ENCODE measurements around the gene KCNIP4. TPM values are rescaled to one million over a fixed set of nuclear protein-coding genes. Genes with fewer than 3 reads are reported as not detected.
A peak's percentile ranks its signal among the peaks of the same experiment; 100 is the strongest.

KCNIP4 gene
- total and polyA plus RNA-seq, 8 donors = 0.05 TPM; not detected in 7

DNA sequence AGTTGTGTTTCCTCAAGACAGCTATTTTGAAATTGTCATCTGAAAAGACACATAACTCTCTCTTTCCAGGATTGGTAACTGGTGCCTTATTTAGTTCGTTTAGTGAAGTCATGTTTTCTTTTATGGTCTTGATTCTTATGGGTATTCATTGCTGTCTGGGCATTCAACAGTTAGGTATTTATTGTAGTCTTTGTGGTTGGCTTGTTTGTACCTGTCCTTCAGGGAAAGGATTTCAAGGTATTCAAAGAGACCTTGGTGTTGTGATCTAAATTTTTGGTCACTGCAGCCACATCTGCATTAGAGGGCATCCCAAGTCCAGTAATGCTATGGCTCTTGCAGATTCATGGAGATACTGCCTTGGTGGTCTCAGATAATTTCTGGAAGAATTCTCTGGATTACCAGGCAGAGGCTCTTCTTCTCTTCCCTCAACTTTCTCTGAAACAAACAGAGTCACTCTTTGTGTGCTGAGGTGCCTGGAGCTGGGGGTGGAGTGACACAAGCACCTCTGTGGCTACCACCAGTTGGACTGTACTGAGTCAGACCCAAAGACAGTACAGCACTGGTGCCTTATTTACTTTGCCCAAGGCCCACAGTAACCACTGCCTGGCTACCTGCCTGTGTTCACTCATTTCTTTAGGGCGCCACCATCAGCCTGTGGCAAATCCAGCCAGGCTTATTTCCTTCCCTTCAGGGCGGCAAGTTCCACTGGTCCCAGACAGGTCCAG lies 620.4 kb downstream of the KCNIP4 start:
- TF ChIP-seq, protein P1, sequence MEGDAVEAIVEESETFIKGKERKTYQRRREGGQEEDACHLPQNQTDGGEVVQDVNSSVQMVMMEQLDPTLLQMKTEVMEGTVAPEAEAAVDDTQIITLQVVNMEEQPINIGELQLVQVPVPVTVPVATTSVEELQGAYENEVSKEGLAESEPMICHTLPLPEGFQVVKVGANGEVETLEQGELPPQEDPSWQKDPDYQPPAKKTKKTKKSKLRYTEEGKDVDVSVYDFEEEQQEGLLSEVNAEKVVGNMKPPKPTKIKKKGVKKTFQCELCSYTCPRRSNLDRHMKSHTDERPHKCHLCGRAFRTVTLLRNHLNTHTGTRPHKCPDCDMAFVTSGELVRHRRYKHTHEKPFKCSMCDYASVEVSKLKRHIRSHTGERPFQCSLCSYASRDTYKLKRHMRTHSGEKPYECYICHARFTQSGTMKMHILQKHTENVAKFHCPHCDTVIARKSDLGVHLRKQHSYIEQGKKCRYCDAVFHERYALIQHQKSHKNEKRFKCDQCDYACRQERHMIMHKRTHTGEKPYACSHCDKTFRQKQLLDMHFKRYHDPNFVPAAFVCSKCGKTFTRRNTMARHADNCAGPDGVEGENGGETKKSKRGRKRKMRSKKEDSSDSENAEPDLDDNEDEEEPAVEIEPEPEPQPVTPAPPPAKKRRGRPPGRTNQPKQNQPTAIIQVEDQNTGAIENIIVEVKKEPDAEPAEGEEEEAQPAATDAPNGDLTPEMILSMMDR (IDR thresholded peaks at IDR 0.05) = no peak
- H3K27me3 ChIP-seq = no peaks in the 10 kb centered on the region
- no peak for DNase-seq
- no peak for FAIRE-seq
- intact Hi-C loops (cut with DNase I) = no loop called here
- H3K4me3 ChIP-seq = no peak overlapping the region
- H3K27ac ChIP-seq = no peak overlapping the region
- H3K4me1 ChIP-seq = no peaks in the 10 kb centered on the region
- 66 to 77% methylated on average over 3 of the region's 3 CpGs for WGBS, 2 donors
- no peaks in the 10 kb centered on the region for H3K9me3 ChIP-seq
- no peak for ATAC-seq
- H3K36me3 ChIP-seq = no peaks in the 10 kb centered on the region

DNA sequence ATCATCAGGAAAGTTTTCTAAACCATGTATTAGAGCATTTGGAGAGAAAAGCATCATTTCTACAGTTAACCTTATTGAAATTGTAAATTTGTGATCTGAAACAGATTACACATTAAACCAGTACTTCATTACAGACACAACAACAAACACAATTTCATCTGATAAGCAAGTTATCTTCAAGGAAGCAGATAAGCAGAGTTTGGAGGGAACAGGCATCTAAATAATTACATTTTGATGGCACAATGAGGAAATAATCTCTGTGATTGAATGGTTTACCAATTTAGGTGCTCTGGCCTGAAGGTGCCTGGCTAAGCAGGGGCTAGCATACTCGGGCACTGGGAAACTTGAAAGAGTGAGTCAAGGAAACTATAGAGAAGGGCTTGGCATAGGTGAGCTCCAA lies 628.5 kb downstream of the KCNIP4 start:
- no peaks in the 10 kb centered on the region for H3K27me3 ChIP-seq
- TF ChIP-seq, protein P1 (IDR thresholded peaks at IDR 0.05) = no peak
- 20 to 26% methylated on average over 1 of the region's 1 CpG for WGBS, 2 donors
- ATAC-seq (no peak), DNase-seq (no peak), FAIRE-seq (no peak)
- no peaks in the 10 kb centered on the region for H3K9me3 ChIP-seq
- no peaks in the 10 kb centered on the region for H3K36me3 ChIP-seq
- H3K4me3 ChIP-seq = no peak overlapping the region
- no peak overlapping the region for H3K27ac ChIP-seq
- no peaks in the 10 kb centered on the region for H3K4me1 ChIP-seq
- intact Hi-C loops (cut with DNase I) = no loop called here

DNA sequence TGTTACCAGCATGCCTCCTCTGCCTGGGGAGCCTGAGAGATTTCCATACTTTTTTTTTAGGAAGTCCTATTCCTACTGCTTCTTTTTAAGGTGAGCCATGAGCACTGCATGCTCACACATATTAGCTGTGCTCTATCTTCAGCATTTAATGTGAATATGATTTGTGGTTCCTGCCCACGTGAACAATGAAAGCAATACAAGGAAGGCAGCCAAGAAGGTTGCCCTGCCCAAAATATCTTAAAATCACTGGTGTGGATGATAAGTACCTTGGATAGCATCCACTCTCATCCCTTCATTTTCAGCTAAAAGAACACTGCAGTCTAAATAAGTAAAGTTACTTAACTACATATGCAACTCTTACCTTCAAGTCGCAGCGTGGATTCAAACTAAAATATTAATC lies 640.9 kb downstream of the KCNIP4 start:
- DNase-seq = no peak
- H3K27ac ChIP-seq = no peak overlapping the region

DNA sequence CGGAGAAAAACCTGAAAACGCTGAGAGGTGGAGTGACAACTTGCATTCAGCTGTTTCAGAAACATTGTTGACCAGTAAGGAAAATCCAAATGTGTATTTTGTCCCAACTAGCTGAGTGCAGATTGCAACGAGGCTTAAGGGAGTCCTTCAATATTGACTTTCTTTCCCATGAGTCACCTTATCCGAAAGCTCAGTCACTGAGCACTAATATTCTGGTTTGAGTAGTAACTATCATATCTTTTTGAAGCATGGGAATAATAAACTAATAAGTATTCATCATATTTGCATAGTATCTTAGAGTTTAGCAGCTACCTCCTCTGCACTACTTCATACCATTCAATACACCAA lies 644.1 kb downstream of the KCNIP4 start:
- no peak overlapping the region for H3K27ac ChIP-seq

More for the DNA sequence above, 640.9 kb downstream of the KCNIP4 start:
- Histone ChIP-seq H3K4me3 (no peak overlapping the region), H3K9me3 (no peaks in the 10 kb centered on the region), H3K36me3 (no peaks in the 10 kb centered on the region), H3K27me3 (no peaks in the 10 kb centered on the region), H3K4me1 (no peaks in the 10 kb centered on the region)
- TF ChIP-seq, protein P1 (IDR thresholded peaks at IDR 0.05) = no peak
- no peak for ATAC-seq
- intact Hi-C loops (cut with DNase I) = no loop called here
- WGBS, 2 donors = 59 to 66% methylated on average over 3 of the region's 3 CpGs
- FAIRE-seq = no peak

DNA sequence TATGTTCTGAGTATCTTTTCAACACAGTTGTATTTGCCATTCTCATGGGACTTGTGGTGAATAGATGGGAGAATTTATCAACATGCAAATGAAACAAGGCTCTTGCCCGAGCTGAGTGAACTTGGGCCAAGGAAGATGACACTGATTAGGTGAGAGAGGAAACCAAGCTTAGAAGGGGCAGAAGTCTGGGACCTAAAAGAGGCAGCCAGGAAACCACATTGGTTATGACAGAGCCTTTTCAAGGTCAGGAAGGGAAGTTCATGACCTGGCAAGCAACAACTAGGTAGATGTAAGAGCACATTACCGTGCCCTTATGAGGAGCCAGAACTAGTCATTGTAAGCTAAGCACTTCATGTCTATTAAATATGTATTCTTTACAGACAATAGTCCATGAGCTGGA lies 658.0 kb downstream of the KCNIP4 start:
- Histone ChIP-seq H3K9me3 (no peaks in the 10 kb centered on the region), H3K27ac (no peak overlapping the region), H3K36me3 (no peaks in the 10 kb centered on the region), H3K27me3 (peaks cover 0 to 7% (median 0%) of the 10 kb centered on the region in 4 donors), H3K4me3 (no peak overlapping the region), H3K4me1 (no peaks in the 10 kb centered on the region)
- TF ChIP-seq, protein P1 (IDR thresholded peaks at IDR 0.05) = no peak
- WGBS, 2 donors = 40 to 44% methylated on average over 2 of the region's 2 CpGs
- intact Hi-C loops (cut with DNase I) = no loop called here
- no peak for ATAC-seq
- DNase-seq = no peak
- FAIRE-seq = no peak

More for the DNA sequence above, 644.1 kb downstream of the KCNIP4 start:
- FAIRE-seq (no peak), DNase-seq (no peak), ATAC-seq (peak in 1 of 4 donors; percentile 14)
- H3K4me1 ChIP-seq = no peaks in the 10 kb centered on the region
- no peaks in the 10 kb centered on the region for H3K9me3 ChIP-seq
- H3K4me3 ChIP-seq = no peak overlapping the region
- H3K36me3 ChIP-seq = no peaks in the 10 kb centered on the region
- H3K27me3 ChIP-seq = peaks cover 0 to 5% (median 0%) of the 10 kb centered on the region in 4 donors
- intact Hi-C loops (cut with DNase I) = no loop called here
- 2 to 4% methylated on average over 4 of the region's 4 CpGs for WGBS, 2 donors
- TF ChIP-seq, protein P1 (IDR thresholded peaks at IDR 0.05) = no peak

Data from pancreas (tissue), 10 donors.